ENCODE results near the gene WDFY4.

The WDFY4 gene

DNA sequence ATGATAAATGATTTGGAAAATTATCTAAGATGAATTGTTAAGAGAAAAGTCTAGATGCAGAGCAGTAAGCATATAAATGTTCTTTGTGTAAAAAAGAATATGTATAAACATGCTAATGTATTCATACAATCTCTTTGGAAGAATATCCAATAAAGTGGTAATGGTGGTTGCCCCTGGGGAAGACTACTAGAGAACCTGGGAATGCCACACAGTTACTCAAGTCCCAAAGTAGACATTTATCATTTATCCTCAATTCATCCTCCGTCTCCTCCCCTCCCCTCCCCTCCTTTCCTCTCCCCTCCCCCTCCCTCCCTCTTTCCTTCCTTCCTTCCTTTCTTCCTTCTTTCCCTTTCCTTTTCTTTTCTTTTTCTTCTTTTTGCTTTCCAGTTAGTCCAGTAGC, 203.3 kb downstream of the WDFY4 start:
- no peak for DNase-seq

DNA sequence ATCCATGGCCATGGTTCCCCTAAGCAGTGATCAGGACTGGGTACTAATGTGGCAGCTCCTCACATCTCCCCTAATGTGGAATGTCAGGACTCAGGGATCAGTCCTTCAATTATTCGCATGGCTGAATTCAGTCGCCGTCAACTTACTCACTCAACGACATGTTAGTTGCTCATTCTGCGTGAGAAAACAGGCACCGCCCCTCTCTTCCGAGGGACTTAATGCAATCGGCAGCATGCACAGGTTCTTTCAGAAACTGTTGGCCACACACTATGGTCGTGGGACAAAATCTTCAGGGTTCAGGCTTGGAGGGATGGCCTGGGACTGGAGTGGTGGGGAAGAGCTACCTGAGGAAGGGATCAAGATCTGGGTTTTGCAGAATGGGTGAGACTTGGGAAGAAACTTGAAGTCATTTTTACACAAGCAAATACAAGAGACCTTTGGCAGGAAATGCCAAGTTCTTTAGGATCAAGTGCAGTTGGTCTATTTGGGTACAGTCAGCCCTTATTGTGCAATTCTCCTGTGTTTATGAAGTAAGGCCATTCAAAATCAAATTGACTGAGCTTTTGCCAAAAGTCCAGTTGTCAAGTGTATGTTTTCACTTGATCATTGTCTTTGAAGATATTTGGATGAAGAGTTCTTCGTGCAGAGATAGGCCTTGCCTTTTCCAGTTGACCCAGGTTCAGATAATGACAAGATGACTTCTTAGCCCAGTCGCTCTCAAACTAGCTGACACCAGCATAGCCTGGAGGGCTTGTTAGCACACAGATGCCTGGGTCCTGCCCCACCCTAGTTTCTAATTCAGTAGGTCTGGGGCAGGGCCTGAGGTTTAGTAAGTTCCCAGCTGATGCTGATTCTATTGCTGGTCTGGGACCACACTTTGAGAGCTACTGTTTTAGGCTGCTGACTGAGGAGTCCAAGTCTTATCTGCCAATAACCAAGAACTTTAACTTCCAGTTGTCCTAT, 206.5 kb downstream of the WDFY4 start:
- no peak for DNase-seq

DNA sequence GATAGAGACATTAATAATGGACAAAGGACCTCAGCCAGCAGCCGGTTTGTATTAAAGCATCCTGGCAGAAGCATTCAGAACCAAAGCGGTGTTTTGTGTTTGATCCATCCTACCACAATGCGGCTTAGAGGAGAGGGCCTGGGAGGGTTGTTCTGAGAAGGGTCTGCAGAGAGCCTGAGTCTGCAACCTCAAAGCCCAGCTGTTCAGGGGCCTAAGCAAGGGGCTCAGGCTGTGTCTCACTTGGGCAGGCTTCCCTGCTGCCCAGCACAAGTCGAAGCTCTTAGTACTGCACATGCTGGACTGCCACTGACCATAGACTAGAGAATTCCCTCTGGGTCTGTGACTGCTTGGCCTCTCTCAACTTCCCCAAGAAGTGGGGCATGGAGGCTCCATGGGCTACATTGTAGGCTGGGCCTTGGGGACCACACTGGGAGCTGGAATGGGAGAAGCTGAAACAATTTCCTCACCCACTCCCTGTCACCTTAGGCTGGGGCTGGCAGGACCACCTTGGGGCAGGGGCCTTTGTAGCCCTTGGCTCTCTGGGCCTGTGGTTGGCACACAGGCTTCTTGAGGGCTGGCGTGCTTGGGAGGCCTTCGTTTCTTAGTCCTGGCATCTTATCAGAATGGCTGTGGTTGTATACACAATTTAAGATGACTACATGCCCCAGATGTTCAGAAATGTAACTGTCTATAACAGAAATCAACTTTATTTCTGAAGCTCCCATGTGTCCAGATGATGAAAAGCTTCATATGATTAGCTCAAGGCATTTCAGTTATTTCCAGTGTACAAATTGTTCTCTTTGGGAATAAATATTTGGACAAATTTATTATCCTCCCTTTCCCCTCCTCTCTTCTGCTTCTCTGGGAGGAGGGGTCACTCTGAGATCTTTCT, 210.5 kb downstream of the WDFY4 start:
- DNase-seq, result no peak

DNA sequence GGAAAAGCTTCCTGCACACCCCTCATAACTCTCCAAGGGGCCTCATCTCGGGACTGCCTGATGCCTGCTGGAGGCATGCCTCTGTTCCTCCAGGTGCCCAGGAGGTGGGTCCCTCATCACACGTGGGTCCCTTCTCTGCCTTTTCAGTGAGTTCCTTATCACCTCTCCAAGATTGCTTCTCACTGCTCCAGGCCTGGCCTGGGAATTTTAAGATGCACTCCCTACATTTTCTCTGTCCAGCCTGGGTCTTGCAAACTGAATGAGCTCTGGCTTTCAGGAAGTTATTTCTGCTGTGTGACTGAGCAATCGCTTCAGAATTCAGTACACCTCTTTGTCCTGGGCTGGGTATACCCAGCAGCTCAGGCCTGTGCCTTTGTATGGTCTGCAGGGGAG, 211.1 kb downstream of the WDFY4 start:
- no peak for DNase-seq

DNA sequence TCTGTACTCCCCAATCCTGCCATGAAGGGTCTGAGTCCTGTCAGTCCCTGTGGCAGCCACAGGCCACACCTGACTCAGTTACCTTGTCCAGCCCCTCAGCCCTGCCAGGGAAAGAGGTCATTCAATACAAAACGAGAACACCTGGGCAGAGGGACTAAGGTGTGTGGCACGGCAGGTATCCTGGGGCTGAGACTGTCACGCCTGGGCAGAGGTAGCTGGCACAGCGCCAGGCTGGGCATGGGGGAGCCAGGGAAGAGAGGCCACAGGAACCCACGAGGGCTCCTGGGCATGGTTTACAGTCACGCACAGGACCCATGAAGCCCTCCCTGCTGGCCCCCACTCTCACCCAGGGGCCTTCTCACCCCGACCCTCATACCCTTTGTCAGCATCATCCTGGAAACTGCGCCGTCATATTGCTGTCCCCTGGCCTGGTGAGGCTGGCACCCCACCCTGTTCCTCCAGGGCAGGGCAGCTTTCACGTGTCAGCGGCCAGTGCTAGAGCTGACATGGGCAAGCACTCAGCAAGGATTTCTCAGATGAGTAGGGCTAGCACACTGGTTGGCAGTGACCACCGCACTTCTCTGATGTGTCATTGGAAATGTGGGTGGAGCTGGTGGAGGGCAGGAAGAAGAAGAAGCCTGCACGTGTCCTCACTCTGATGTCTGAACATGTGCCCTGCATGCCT, 212.2 kb downstream of the WDFY4 start:
- no peak for DNase-seq

DNA sequence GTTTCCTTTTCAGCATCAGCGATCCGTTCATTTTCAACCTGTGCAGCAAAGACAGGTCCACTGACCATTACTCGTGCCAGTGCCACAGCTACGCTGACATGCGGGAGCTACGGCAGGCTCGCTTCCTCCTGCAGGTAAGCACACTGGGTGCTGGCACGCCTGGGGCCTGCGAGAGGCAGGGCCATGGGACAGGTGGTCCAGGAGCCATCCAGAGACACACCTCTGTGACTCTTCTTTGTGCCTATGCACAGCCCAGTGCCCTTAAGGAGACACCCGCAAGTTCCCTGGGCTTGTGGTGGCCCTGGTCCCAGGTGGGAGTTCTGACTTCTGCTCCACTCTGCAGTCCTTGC, 212.7 kb downstream of the WDFY4 start:
- DNase-seq, result no peak

DNA sequence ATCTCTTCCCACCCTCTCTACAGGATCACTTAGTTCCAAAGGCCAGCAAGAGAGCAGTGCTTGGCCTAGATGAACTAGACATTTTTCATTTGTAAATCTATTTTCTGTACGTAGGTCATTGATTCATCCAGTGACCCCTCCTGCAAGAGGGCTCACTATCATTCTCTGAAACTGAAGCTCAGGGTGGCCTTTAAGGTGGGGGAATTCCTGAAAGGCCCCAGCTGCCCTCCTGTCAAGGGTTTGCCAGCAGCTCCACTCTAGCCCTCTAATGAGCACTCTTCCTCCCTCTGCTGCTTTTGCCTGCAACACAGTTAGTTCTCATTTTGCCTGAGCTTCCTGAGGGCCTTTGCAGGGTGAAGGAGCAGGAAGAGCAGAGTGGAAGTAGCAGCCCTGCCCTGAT, 213.8 kb downstream of the WDFY4 start:
- no peak for DNase-seq

DNA sequence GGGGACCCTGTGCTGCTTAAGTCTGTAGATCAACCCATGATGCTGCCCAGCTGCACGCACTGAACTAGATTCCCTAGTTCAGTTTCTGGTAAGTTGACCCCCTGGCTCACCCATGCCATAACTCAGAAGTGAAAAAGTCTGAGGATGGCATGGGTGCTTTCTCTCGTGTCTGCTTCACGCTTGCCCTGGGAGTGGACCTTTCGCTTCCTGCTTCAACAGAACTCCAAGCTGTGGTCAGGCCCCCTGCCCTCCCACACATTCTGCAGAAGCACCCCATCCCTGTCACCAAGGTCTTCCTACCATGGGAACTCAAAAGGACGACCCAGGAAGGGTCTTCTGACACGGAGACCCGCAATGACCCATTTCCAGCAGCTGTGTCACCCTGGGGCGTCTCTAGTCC, 215.1 kb downstream of the WDFY4 start:
- DNase-seq, result no peak

DNA sequence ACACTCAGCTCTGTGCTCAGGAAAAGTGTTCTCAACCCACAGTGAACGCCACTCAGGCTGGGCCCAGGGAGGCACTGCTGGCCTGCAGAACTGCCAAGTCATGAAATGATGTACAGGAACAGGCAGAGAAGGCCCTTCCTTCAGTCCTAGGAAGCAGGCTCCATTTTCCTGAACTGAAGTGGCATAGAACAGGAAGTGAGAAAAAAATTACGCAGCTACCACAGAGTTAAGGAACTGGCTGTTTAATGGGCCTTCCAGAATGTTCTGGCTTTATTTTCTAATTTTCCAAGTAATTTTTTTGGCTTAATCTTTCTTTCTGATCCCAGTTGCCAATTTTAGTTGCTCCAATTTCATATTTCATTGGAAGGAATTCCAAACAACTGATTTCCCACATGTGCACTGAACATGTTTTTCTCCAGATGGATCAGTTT, 215.7 kb downstream of the WDFY4 start:
- no peak for DNase-seq

DNA sequence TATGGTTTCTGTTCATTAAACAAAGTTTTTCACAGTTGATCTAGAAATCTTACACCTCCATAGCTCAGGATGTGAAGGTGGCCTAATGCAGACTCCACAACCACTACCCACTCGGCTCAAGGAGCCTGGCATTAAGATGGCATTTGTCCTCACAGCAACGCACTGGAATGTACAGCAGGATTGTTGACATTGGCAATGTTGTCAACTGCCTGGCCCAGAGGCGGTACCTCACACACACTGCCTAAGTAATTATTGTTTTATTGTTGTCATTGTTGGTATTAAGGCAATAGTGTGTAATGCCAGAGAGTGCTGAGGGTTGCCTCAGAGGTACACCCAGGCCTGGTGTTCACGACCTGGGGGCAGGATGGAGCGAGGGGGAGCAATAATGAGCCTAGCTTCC, 216.6 kb downstream of the WDFY4 start:
- DNase-seq, result no peak

DNA sequence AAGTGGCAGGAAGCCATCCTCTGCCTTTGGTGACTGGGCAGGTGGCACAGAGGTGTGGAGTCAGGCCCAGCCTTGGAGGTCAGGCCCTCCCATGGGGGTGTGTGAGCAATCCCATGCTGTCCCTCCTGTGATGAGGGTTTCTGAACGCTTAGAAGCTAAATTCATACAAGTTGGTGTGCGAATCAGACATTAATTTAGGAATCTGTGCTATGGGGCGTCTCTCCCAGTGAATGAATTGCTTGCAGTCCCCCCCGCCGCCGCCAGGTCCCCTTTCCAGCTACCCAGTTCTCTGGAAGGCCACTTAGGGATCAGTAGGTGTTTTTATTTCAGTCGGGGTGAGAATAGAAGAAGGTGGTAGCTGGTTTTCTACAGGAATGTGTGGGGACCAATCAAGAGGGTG, 217.4 kb downstream of the WDFY4 start:
- no peak for DNase-seq

DNA sequence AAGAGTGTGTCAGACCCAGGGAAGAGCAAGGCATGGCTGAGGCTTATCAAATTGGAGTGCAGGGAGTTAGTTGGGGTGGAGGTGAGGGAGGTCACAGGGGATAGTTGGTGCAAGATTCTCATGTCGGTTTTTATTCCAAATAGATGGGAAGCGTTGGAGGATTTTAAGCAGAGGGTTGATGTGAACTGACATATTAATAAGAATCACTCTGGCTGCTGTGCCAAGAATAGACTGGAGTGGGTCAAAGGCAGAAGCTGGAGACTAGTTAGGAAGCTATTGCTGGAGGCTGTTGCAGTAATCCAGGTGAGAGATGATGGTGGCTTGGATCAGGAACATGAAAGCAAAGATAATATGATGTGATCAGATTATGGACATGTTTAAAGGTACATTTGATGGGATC, 218.5 kb downstream of the WDFY4 start:
- no peak for DNase-seq

DNA sequence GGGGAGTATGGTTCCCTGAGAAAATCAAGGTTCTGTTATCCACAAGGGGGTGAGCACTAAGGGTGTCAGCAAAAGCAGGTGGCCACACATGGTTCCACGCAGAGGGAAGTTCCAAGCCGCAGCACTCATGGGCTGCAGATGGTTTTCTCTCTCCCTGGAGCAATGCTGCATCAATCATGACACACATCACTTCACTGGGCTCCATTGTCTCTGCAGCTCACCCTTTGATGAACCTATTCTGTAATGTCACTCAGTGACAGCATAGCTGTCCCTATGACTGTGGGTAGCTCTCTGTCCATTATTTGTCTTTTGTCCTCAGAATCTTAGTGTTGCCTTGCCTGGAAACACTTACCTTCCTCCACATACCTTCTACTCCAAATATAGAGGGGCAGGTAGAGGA, 220.2 kb downstream of the WDFY4 start:
- no peak for DNase-seq

DNA sequence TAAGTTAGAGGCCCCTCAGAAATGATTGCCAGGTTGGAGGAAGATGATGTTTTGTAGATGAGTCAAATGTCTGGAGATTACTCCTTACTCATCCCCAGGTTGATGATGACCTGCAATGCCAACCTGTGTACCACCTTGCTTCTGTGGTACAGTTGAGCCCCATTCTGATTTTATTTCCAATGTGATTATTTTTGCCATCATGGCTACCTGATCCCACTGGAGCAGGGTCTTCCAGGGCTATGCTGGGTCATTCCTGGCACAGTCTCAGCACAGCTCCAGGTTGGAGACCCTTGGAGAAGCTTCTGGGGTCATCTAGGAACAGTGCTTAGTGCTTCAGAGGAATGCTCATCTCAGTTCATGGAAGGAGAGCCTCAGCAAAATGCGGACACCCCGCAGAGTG, 220.6 kb downstream of the WDFY4 start:
- no peak for DNase-seq

DNA sequence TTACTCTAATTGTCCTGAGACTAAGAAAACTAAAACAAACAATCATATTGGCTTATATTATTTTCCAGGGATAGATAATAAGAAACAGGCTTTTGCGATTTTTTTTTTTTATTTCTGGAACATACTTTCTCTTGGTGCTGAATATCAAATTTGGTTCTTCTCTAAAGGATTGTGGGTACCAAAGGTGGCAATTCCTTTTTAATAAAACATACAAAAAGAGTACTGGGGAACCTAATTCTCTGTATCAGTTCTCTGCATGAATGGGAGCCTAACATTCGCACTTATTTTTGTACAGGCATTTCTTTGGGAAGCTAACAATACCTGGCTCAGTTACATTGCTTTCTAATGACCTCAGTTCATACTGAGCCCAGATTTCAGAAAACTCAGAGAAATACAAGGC, 222.2 kb downstream of the WDFY4 start:
- DNase-seq, result no peak

DNA sequence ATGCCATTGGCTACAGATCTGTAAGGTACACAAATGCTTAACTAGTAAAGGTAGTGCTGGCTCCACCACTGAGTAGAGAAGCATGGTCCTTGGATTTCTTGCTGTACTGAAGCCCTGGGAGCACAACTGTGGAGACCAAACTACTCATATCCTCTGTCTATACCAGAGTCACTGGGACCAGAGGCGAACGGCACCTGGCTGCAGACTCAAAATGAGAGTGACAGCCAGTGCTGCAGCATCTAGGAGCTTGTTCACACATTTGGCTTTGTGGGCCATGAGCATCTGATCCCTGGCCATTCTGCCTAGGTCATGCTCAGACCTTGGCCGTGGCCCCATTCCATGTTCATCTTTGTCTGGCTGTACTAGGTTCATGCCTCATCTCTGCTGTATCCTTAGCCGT, 223.1 kb downstream of the WDFY4 start:
- no peak for DNase-seq

DNA sequence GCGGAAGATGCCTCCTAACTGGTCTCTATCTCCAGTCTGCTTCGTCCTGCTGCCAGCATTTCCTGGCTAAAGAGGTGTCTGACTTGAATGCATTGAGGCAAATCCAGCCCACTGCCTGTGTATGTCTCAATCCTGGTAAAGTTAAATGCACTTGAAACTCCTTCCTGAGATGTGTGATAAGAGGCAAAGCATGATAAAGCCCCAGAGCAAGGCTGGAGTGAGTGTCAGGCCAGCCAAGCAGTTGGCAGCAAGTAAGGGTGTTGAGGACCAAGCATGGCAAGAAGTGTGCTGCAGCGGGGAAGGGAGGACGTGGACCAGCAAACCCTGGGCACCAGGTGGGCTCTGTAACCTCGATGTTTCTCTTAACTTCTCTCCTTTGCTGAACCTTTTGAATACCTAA, 225.9 kb downstream of the WDFY4 start:
- DNase-seq, result no peak

DNA sequence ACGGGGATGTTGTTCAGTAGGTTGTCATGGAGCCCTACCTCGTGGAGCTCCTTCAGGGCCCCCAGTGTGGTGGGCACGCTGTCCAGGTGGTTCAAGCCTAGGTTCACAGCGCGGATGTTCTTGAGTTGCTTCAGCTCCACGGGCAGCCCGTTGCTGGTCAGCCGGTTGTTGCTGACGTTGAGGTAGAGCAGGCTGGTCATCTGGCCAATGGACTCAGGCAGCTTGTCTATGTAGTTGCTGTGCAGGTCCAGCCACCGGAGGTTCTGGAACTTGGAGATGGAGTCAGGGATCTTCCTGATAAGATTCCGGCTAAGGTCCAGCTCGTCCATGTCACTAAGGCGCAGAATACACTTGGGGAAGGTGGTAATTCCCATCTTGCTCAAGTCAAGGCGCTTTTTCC, 229.0 kb downstream of the WDFY4 start:
- no peak for DNase-seq

DNA sequence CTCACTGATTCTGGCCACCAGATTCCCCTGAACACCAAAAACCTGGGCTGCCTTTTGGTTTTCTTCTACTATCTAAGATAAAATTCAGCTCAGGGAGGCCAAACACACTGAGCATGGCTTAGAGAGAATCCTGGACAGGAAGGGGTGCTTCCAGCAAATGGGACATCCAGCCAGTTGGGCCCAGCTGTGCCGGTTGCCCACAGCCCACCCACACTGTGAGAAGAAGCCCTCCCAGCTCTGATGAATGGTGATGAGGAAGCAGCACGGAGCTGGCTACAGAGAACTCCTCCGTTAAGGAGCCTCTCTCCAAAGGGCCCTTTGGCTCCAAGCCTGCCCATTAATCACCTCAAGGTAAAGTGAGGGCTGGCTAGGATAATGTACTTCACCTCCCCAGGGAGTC, 239.1 kb downstream of the WDFY4 start:
- no peak for DNase-seq

DNA sequence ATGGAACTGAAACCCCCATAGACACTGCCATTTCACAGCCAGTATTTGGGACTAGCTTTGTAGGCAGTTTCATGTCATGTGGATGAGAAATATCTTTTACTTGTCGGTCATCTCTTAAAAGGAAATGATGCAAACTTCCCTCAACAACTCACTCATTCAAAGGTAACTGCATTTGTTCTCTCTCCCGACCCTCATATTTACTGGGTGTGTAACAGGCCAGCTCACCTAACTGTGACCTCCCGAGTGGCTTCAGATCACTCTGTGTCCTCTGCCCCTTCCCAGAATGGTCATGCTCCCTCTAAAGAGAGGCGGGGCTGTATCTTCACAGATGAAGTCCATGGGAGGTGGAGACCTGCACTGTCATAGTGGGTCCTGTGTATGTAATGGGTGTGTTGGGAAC, 240.3 kb downstream of the WDFY4 start:
- no peak for DNase-seq

DNA sequence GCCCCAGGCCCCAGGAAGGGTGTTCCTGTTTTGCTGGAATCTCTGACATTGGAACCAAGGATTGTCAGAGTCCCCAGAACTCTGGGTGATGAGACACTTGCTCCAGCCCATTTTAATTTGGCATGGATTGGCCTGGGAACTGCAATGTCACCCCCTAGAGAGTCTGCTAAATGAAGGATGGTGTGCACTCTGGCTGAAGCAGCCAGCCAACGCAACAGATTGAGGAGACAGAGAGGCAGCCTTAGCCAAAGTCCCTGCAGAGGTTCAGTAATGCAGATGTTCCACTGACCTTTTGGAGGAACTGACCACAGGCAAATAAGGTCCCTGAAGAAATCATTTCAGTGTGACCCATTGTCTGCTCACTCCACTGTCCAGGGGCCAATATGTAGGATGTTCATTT, 241.6 kb downstream of the WDFY4 start:
- DNase-seq, result no peak

DNA sequence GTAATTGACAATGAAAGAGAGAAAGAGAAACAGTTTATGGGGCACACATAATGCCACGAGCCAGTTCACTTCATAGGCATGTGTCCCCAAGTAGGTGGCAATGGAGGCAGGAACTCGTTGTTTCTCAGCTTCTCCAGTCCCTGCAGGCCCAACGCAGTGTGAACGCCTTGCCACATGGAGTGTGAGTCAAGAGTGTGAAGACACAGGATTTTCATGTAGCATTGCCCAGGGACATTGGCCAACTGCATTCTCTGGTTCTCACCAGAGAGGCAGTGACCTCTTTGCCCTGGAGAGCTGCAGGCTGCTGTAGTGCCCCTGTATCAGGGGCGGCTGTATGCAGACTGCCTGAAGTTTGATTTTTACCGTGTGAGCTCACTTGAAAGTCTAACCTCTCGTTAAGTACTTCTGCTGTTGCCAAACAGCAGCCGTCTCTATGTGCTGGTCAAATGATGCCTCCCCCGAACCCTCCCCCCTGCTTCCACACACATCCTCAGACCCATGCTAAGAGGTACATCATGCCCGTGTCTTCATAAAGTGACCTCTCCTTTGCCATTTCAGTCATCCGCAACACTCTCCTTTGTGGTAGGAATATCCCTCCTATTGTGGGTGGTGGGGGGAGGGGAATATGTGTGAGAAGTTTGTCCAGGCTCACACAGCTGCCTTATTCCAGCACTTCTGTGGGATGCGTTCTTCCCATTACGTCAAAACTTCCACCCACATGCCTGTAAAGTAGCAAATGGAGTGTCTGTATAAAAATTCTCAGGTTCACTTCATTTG, 242.3 kb downstream of the WDFY4 start:
- no peak for DNase-seq
